Mucosa of descending colon (tissue), 3 donors: ENCODE measurements around the gene FAM118B. TPM values are rescaled to one million over a fixed set of nuclear protein-coding genes. Genes with fewer than 3 reads are reported as not detected.

Experiments used
- ATAC-seq: fragments of 200-7000 bp; cut with Tn5 transposase; one replicate; pipeline ENCODE4 v1.9.1; 2020; ENCODE audit warnings: mild to moderate bottlenecking, moderate library complexity
- DNase-seq, 3 donors: peaks; one replicate each; pipeline ENCODE4 v3.0.0-alpha.2; 2020
- H3K36me3 ChIP-seq: fragments of 200-600 bp; one replicate; pipeline ENCODE4 v1.8.0; 2021; ENCODE audit warnings: low read depth, mild to moderate bottlenecking
- H3K4me1 ChIP-seq: fragments of 200-600 bp; one replicate; pipeline ENCODE4 v1.8.0; 2021; ENCODE audit warnings: low read depth, mild to moderate bottlenecking
- H3K4me3 ChIP-seq: fragments of 200-600 bp; one replicate; pipeline ENCODE4 v1.8.0; 2021; ENCODE audit warnings: mild to moderate bottlenecking
- H3K9me3 ChIP-seq: fragments of 200-600 bp; one replicate; pipeline ENCODE4 v1.8.0; 2021; ENCODE audit warnings: mild to moderate bottlenecking
- CTCF ChIP-seq: fragments of 200-600 bp; IDR thresholded peaks from one replicate; pipeline ENCODE4 v1.8.0; 2022; ENCODE audit warnings: antibody characterized with exemption, mild to moderate bottlenecking
- intact Hi-C, 2 donors: fragments of 100-400 bp; cut with DNase I in 1 of 2; cut with micrococcal nuclease in 1 of 2; formaldehyde crosslinking; loops; one replicate each; pipeline versions ENCODE4 v1.11.0 to v1.11.1; 2022; cut with DNase I, micrococcal nuclease
- total RNA-seq, 3 donors: library from RNA; stranded (reverse); fragmentation: NEBNext Ultra II Directional in 2 of 3; extraction: Animal tissue kit (Norgen Biotek cat#: 25700) in 2 of 3; gene quantifications; one replicate each; pipeline versions ENCODE4 v1.2.1 to v1.2.4, GENCODE V29; 2021 to 2023
- donor health status: DM: no; HTN: no; CAD: no; lungs with moderate emphysema.
- donor health status: DM: no; HTN: no; CAD: no.
- donor health status: DM: no; HTN: yes; CAD: no.

Gene FAM118B
- total RNA-seq, 3 donors from 2014 or later = 35.4 to 62.5 (median 48.5) TPM

DNA sequence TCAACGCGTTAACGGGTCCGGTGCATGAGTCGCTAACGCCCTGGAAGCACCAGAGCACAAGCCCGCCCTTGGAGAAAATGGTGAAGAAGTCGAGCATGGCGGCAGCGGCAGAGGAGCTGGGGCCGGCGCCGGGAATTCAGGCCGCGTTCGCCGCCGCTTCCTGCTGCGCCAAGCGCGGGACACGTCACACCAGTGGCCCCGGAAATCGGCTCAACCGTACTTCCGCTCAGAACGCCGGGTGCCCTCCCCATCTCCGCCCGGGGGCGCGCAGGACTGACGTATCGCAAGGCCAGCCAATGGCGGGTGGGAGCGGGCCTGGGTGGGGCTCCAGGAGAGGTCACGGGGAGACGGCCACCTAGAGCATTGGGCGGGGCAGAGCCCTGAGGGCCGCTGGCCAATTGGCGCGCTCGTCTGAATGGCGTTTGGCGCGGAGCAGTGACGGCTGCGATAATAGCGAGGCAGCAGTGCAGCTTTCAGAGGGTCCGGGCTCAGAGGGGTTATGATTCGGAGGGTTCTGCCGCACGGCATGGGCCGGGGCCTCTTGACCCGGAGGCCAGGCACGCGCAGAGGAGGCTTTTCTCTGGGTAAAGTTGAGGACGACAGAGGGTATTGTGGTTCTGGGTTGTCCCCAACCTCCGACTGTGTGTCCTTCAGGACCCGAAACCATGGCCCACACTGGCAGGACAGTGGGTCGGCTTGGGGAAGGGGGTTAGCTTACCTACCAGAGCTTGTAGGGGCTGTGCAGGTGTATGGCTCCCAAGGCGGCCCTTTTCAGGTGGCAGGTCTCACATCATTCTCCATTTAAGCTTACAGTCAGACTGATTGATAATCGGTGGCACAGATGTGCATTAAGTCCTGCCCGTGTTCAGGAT is 57.4 kb downstream of the FAM118B start, which contains the start of the genes FOXRED1 and SRPRA:
Gene FOXRED1 (plus strand): TSS at position 447 of the 872 bp plus-strand sequence. CDS start 53 bp downstream, at position 500.
Gene SRPRA (minus strand): TSS at position 188 of the 872 bp plus-strand sequence. CDS start 91 bp downstream, at position 97.
- H3K4me3 ChIP-seq = peak within 1 kb of the TSS; percentile 37
- H3K36me3 ChIP-seq = peaks cover 1% of the 10 kb centered on the region
- peak; percentile 100 for DNase-seq
- no peaks in the 10 kb centered on the region for H3K9me3 ChIP-seq
- TF ChIP-seq CTCF = no peak
- peak; percentile 98 for ATAC-seq
- intact Hi-C loops = no loop called here
- H3K4me1 ChIP-seq = peaks cover 11% of the 10 kb centered on the region

- intact Hi-C loops = no loop called here
- H3K36me3 ChIP-seq = no peaks in the 10 kb centered on the region
- TF ChIP-seq CTCF = no peak
- H3K4me1 ChIP-seq = peaks cover 3% of the 10 kb centered on the region
- H3K4me3 ChIP-seq = no peak overlapping the region
- no peaks in the 10 kb centered on the region for H3K9me3 ChIP-seq
- ATAC-seq (no peak), DNase-seq (no peak)
Observed at GRCh38 chr11:126277322-126277721, 65.7 kb downstream of the FAM118B start.

GRCh38 chr11:126277780-126278179 is 66.2 kb downstream of the FAM118B start:
- DNase-seq = no peak
- H3K4me1 ChIP-seq = peaks cover 3% of the 10 kb centered on the region
- H3K9me3 ChIP-seq = no peaks in the 10 kb centered on the region
- TF ChIP-seq CTCF = no peak
- no peak overlapping the region for H3K4me3 ChIP-seq
- H3K36me3 ChIP-seq = no peaks in the 10 kb centered on the region
- no peak for ATAC-seq
- intact Hi-C loops = no loop called here

- no peak for DNase-seq
- H3K9me3 ChIP-seq = no peaks in the 10 kb centered on the region
Observed at GRCh38 chr11:126279191-126279590, 67.6 kb downstream of the FAM118B start.

DNA sequence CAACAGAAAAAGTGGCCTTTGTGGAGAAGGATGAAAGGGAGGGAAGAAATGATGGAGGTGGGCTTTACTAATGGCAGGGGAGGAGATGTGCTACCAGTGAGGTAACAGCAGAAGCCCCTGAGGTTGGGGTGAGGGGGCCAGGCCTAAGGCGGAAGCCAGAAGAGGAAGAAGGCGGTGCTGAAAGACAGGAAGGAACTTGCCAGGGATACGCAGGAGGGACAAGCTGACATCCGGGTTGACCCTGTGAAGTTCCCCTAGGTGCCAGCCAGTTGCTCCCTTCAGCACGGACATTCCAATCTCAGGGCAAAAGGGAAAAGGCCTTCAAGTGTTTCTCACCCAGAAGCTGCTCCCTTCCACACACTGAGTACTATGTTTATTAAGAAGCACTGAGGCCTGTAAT is 69.0 kb downstream of the FAM118B start:
- H3K4me1 ChIP-seq = peaks cover 3% of the 10 kb centered on the region
- ATAC-seq = no peak
- no peak overlapping the region for H3K4me3 ChIP-seq
- no peak for TF ChIP-seq CTCF
- no peak for DNase-seq
- intact Hi-C loops = no loop called here
- no peaks in the 10 kb centered on the region for H3K36me3 ChIP-seq
- H3K9me3 ChIP-seq = no peaks in the 10 kb centered on the region

More at GRCh38 chr11:126279191-126279590, 67.6 kb downstream of the FAM118B start:
- intact Hi-C loops = no loop called here
- no peak for TF ChIP-seq CTCF
- H3K4me1 ChIP-seq = peaks cover 3% of the 10 kb centered on the region
- H3K36me3 ChIP-seq = no peaks in the 10 kb centered on the region
- ATAC-seq = no peak
- H3K4me3 ChIP-seq = no peak overlapping the region
